T-helper 1 cell treated with Interleukin-12 subunit alpha and Interleukin-12 subunit beta and Interleukin-4 antibody, amounts not matched to agents 30 μg/mL and 1 μg/mL, for 36 hours (primary cell): Measurements from ENCODE around the gene METTL27.
"Not testable (repeated sequence)": the region's sequence is repeated elsewhere in the genome, so short reads cannot be mapped to it uniquely, and the experiment has no call there.

Experiments
- H3K27ac Mint-ChIP-seq: one replicate; pipeline ENCODE4 v1.8.0; 2021; ENCODE audit warnings: mild to moderate bottlenecking, mixed read lengths
- H3K27me3 Mint-ChIP-seq: one replicate; pipeline ENCODE4 v1.8.0; 2021; ENCODE audit warnings: low read depth, mixed read lengths
- H3K36me3 Mint-ChIP-seq: one replicate; pipeline ENCODE4 v1.8.0; 2021; ENCODE audit warnings: low read depth, mixed read lengths
- H3K4me1 Mint-ChIP-seq: one replicate; pipeline ENCODE4 v1.8.0; 2021; ENCODE audit warnings: low read depth, mixed read lengths
- H3K4me3 Mint-ChIP-seq: one replicate; pipeline ENCODE4 v1.8.0; 2021; ENCODE audit warnings: mild to moderate bottlenecking, moderate library complexity, mixed read lengths
- H3K9me3 Mint-ChIP-seq: one replicate; pipeline ENCODE4 v1.8.0; 2021; ENCODE audit warnings: mixed read lengths

METTL27 gene

DNA sequence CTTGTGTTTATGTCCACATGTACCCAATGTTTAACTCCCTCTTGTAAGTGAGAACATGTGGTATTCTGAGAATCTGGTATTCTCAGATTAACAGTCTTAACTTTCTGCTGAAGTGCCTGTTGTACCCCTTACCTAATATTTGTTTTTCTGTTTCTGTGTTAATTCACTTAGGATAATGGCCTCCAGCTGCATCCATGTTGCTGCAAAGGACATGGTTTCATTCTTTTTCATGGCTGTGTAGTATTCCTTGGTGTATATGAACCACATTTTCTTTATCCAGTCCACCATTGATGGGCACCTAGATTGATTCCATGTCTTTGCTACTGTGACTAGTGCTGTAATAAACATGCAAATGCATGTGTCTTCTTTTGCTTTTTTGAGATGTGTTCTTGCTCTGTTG, 47.1 kb downstream of the METTL27 start:
- not testable (repeated sequence) for H3K4me1 Mint-ChIP-seq, H3K36me3 Mint-ChIP-seq, H3K9me3 Mint-ChIP-seq, H3K27me3 Mint-ChIP-seq, H3K27ac Mint-ChIP-seq, H3K4me3 Mint-ChIP-seq

DNA sequence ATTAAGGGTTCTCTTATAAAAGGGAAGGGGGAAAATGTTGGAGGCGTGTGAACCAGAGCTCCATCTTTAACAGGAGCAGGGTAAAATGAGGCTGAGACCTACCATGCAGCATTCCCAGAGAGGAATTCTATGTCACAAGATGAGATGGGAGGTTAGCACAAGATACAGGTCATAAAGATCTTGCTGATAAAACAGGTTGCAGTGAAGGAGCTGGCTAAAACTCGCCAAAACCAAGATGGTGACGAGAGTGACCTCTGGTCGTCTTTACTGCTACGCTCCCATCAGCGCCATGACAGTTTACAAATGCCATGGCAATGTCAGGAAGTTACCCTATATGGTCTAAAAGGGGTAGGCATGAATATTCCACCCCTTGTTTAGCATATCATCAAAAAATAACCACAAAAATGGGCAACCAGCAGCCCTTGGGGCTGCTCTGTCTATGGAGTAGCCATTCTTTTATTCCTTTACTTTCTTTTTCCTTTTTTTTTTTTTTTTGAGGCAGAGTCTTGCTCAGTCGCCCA, 51.1 kb downstream of the METTL27 start:
- H3K27ac Mint-ChIP-seq, H3K27me3 Mint-ChIP-seq, H3K36me3 Mint-ChIP-seq, H3K9me3 Mint-ChIP-seq, H3K4me3 Mint-ChIP-seq, H3K4me1 Mint-ChIP-seq: not testable (repeated sequence)

DNA sequence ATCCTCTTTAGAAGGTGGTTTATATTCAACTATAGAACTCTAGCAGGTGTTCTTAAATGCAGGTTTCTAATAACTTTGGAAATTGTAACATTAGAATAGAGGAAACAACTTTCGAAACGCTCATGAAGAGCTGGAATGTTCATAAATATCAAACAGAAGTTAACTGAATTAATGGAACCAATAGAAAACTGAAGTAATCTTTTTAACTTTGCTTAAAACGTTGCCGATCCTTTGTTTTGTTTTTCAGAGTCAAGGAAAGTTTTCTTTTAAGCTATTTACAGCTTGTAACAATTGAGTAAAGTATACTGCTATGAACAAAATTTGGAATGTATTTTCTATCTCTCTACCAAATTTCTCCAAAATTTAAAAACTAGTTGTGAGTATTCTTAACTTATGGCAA, 53.3 kb downstream of the METTL27 start:
- H3K27ac Mint-ChIP-seq = no peak overlapping the region
- no peaks in the 10 kb centered on the region for H3K4me1 Mint-ChIP-seq
- H3K9me3 Mint-ChIP-seq = no peaks in the 10 kb centered on the region
- H3K36me3 Mint-ChIP-seq = no peaks in the 10 kb centered on the region
- no peaks in the 10 kb centered on the region for H3K27me3 Mint-ChIP-seq
- no peak overlapping the region for H3K4me3 Mint-ChIP-seq

DNA sequence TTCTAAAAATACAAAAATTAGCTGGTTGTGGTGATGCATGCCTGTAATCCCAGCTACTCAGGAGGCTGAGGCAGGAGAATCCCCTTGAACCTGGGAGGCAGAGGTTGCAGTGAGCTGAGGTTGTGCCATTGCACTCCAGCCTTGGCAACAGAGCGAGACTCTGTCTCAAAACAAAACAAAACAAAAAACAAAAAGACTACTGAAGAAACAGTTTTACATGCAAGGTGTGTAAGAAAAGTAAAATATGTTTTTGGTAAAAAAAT, 54.6 kb downstream of the METTL27 start:
- not testable (repeated sequence) for H3K9me3 Mint-ChIP-seq, H3K4me3 Mint-ChIP-seq, H3K36me3 Mint-ChIP-seq, H3K27me3 Mint-ChIP-seq, H3K27ac Mint-ChIP-seq, H3K4me1 Mint-ChIP-seq

DNA sequence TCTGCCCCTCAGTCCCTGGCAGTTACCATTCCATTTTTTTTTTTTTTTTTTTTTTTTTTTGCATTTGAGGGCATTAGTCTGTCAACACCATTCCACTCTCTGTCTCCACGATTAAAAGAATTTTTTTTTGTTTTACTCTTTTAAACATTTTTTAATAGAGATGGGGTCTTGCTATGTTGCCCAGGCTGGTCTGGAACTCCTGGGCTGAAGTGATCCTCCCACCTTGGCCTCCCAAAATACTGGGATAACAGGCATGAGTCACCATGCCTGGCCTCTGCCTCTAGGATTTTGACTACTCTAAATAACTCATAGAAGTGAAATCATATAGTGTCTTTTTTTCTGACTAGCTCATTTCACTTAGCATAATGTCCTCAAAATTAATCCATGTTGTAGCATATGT, 55.7 kb downstream of the METTL27 start:
- Mint-ChIP-seq H3K36me3 (no peaks in the 10 kb centered on the region), H3K9me3 (no peaks in the 10 kb centered on the region), H3K4me3 (no peak overlapping the region), H3K4me1 (no peaks in the 10 kb centered on the region), H3K27ac (no peak overlapping the region), H3K27me3 (no peaks in the 10 kb centered on the region)
